ENCODE data around the gene TMC8.

The TMC8 gene

GRCh38 chr17:78151514-78152008 lies 21.0 kb downstream of the TMC8 start:
- H4K91ac ChIP-seq (ENCODE audit: low read length): no peak overlapping the region
- WGBS: 84% methylated on average over 6 of the region's 7 CpGs
- H3K27me3 ChIP-seq (ENCODE audit: control insufficient read depth in 1 of 2, insufficient read depth in 1 of 2, low read length in 2 of 2): peaks cover 0 to 13% of the 10 kb centered on the region in 2 experiments
- H3K36me3 ChIP-seq (ENCODE audit: control insufficient read depth in 1 of 2, insufficient read depth in 2 of 2, low read depth in 1 of 2, low read length in 2 of 2): no peaks in the 10 kb centered on the region
- peak overlapping the region; percentile 37 for H4K8ac ChIP-seq (ENCODE audit: low read length)
- no peak overlapping the region for H2AFZ ChIP-seq (ENCODE audit: low read depth, low read length)
- no peak overlapping the region for H2BK15ac ChIP-seq (ENCODE audit: low read depth, poor library complexity, severe bottlenecking)
- no peak overlapping the region for H2BK12ac ChIP-seq (ENCODE audit: low read length in 2 of 2)
- no peaks in the 10 kb centered on the region for H3K9me3 ChIP-seq (ENCODE audit: control insufficient read depth, low read length)
- no peak overlapping the region for H3K4ac ChIP-seq (ENCODE audit: low read depth in 1 of 2, low read length in 2 of 2)
- no peak for DNase-seq
- H3K4me1 ChIP-seq (ENCODE audit: control insufficient read depth, insufficient read depth, low read depth, low read length): peaks cover 12% of the 10 kb centered on the region
- no peak overlapping the region for H3K23ac ChIP-seq (ENCODE audit: low read length in 2 of 2)
- no peak overlapping the region for H3K4me3 ChIP-seq (ENCODE audit: insufficient read depth in 1 of 2, low read depth in 1 of 2, low read length in 2 of 2)
- H2AK5ac ChIP-seq (ENCODE audit: low read length, severe bottlenecking): no peak overlapping the region
- no peak overlapping the region for H3K18ac ChIP-seq (ENCODE audit: low read depth in 1 of 2, low read length in 2 of 2)
- H3K14ac ChIP-seq (ENCODE audit: low read length in 2 of 2): no peak overlapping the region
- H3K27ac ChIP-seq (ENCODE audit: low read length, poor library complexity, severe bottlenecking): no peak overlapping the region
- H3K9ac ChIP-seq (ENCODE audit: low read length): no peak overlapping the region
- no peak overlapping the region for H2BK5ac ChIP-seq (ENCODE audit: low read depth, low read length, poor library complexity, severe bottlenecking)
- no peak overlapping the region for H3K4me2 ChIP-seq (ENCODE audit: low read length, poor library complexity, severe bottlenecking)
- peak overlapping the region; percentile 19 for H2BK120ac ChIP-seq (ENCODE audit: low read depth, low read length)
- no peaks in the 10 kb centered on the region for H3K79me1 ChIP-seq (replicated peaks; ENCODE audit: low read length, poor library complexity, severe bottlenecking)

GRCh38 chr17:78154903-78155811 lies 24.6 kb downstream of the TMC8 start:
- Histone ChIP-seq H2AK5ac (ENCODE audit: low read length, severe bottlenecking) (no peak overlapping the region), H2AFZ (ENCODE audit: low read depth, low read length) (no peak overlapping the region), H3K36me3 (ENCODE audit: control insufficient read depth in 1 of 2, insufficient read depth in 2 of 2, low read depth in 1 of 2, low read length in 2 of 2) (no peaks in the 10 kb centered on the region), H3K4me3 (ENCODE audit: insufficient read depth in 1 of 2, low read depth in 1 of 2, low read length in 2 of 2) (no peak overlapping the region), H3K27me3 (ENCODE audit: control insufficient read depth in 1 of 2, insufficient read depth in 1 of 2, low read length in 2 of 2) (no peaks in the 10 kb centered on the region), H3K9ac (ENCODE audit: low read length) (no peak overlapping the region), H4K8ac (ENCODE audit: low read length) (no peak overlapping the region), H3K4ac (ENCODE audit: low read depth in 1 of 2, low read length in 2 of 2) (no peak overlapping the region), H3K18ac (ENCODE audit: low read depth in 1 of 2, low read length in 2 of 2) (no peak overlapping the region), H3K23ac (ENCODE audit: low read length in 2 of 2) (no peak overlapping the region), H4K91ac (ENCODE audit: low read length) (no peak overlapping the region), H3K9me3 (ENCODE audit: control insufficient read depth, low read length) (no peaks in the 10 kb centered on the region), H3K79me1 (replicated peaks; ENCODE audit: low read length, poor library complexity, severe bottlenecking) (no peaks in the 10 kb centered on the region), H3K4me2 (ENCODE audit: low read length, poor library complexity, severe bottlenecking) (no peak overlapping the region), H2BK15ac (ENCODE audit: low read depth, poor library complexity, severe bottlenecking) (no peak overlapping the region), H3K14ac (ENCODE audit: low read length in 2 of 2) (no peak overlapping the region), H2BK120ac (ENCODE audit: low read depth, low read length) (no peak overlapping the region), H3K27ac (ENCODE audit: low read length, poor library complexity, severe bottlenecking) (no peak overlapping the region), H2BK12ac (ENCODE audit: low read length in 2 of 2) (no peak overlapping the region), H3K4me1 (ENCODE audit: control insufficient read depth, insufficient read depth, low read depth, low read length) (peaks cover 10% of the 10 kb centered on the region), H2BK5ac (ENCODE audit: low read depth, low read length, poor library complexity, severe bottlenecking) (no peak overlapping the region)
- WGBS: 90% methylated on average over 10 of the region's 11 CpGs
- no peak for DNase-seq

- WGBS: 75% methylated on average over 10 of the region's 10 CpGs
- H3K14ac ChIP-seq (ENCODE audit: low read length in 2 of 2): no peak overlapping the region
Measured at GRCh38 chr17:78159575-78160158, 29.1 kb downstream of the TMC8 start.

More at GRCh38 chr17:78159575-78160158, 29.1 kb downstream of the TMC8 start:
- H2BK12ac ChIP-seq (ENCODE audit: low read length in 2 of 2): no peak overlapping the region
- no peaks in the 10 kb centered on the region for H3K9me3 ChIP-seq (ENCODE audit: control insufficient read depth, low read length)
- no peak overlapping the region for H3K23ac ChIP-seq (ENCODE audit: low read length in 2 of 2)
- no peak overlapping the region for H4K8ac ChIP-seq (ENCODE audit: low read length)
- no peaks in the 10 kb centered on the region for H3K36me3 ChIP-seq (ENCODE audit: control insufficient read depth in 1 of 2, insufficient read depth in 2 of 2, low read depth in 1 of 2, low read length in 2 of 2)
- no peaks in the 10 kb centered on the region for H3K27me3 ChIP-seq (ENCODE audit: control insufficient read depth in 1 of 2, insufficient read depth in 1 of 2, low read length in 2 of 2)
- no peak overlapping the region for H3K9ac ChIP-seq (ENCODE audit: low read length)
- no peak overlapping the region for H3K18ac ChIP-seq (ENCODE audit: low read depth in 1 of 2, low read length in 2 of 2)
- peak overlapping the region in 1 of 2 experiments; percentile 11 for H3K4me3 ChIP-seq (ENCODE audit: insufficient read depth in 1 of 2, low read depth in 1 of 2, low read length in 2 of 2)
- H2BK5ac ChIP-seq (ENCODE audit: low read depth, low read length, poor library complexity, severe bottlenecking): no peak overlapping the region
- H2BK120ac ChIP-seq (ENCODE audit: low read depth, low read length): no peak overlapping the region
- H3K79me1 ChIP-seq (replicated peaks; ENCODE audit: low read length, poor library complexity, severe bottlenecking): no peaks in the 10 kb centered on the region
- no peak overlapping the region for H2AK5ac ChIP-seq (ENCODE audit: low read length, severe bottlenecking)
- no peak overlapping the region for H4K91ac ChIP-seq (ENCODE audit: low read length)
- H3K4ac ChIP-seq (ENCODE audit: low read depth in 1 of 2, low read length in 2 of 2): no peak overlapping the region
- H2AFZ ChIP-seq (ENCODE audit: low read depth, low read length): no peak overlapping the region
- H2BK15ac ChIP-seq (ENCODE audit: low read depth, poor library complexity, severe bottlenecking): no peak overlapping the region
- H3K4me2 ChIP-seq (ENCODE audit: low read length, poor library complexity, severe bottlenecking): no peak overlapping the region
- H3K4me1 ChIP-seq (ENCODE audit: control insufficient read depth, insufficient read depth, low read depth, low read length): no peaks in the 10 kb centered on the region
- H3K27ac ChIP-seq (ENCODE audit: low read length, poor library complexity, severe bottlenecking): no peak overlapping the region
- DNase-seq: peak; percentile 65

Measured in mesenchymal stem cell (in vitro differentiated cells and primary cell).